ENCODE results near the gene VEPH1.

Gene VEPH1

DNA sequence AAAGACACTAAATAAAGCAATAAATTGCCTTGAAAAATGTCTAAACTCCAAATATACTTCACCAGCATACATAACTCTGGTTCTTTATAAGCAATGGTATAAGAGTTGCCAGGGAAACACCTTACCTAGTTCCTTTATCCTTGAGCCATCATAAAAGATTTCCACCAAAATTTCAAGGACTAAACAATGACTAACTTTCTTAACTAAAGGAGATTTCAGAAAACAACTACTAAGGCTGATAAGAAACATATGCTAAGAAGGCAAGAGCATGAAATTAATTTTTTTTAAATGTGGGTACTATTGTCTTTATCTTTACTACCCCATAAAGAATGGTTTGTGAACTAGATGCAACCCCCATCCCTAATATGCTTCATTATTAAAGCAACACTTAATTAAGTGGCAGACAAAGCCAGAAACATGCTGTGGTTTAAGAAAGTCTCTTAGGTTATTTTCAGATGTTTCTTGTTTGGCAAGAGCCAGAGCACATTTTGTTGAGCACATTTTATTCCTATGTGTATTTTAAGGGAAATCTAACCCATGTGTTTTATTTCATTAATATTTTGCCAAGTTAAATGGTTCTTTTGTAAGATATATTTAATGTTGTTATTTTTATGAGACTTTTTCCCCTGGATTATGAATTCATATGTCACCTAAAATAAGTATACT is 17.4 kb upstream of the VEPH1 start:
- Histone ChIP-seq H3K4me3 (ENCODE audit: low read length) (no peak overlapping the region), H3K9me3 (ENCODE audit: control insufficient read depth, low read length) (peaks cover 5% of the 10 kb centered on the region), H3K36me3 (ENCODE audit: control insufficient read depth, insufficient read depth, low read length, severe bottlenecking) (no peaks in the 10 kb centered on the region), H3K27me3 (replicated peaks; ENCODE audit: control insufficient read depth, insufficient read depth, low read length) (no peaks in the 10 kb centered on the region), H3K9ac (ENCODE audit: low read length) (peak overlapping the region; percentile 80), H3K4me1 (ENCODE audit: control insufficient read depth, insufficient read depth, low read length) (peaks cover 26% of the 10 kb centered on the region)
- DNase-seq (ENCODE audit: low read depth), result peak; percentile 57

DNA sequence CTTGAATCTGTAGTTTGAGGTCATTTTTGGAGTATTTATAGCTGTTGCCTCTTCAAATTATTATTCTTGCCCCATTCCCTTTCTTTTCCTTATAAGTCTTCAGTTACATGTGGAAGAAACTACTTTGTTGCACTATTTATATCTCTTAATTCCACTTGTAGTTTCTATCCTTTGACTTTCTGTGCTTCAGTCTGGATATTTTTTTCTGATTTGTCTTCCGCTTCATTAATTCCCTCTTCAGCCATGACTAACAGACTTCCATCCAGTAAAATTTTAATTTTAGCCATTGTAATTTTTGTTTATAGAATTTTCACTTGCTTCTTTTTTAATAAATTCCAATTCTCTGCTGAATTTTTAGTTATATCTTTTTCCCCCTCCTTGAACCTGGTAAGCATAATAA is 15.7 kb upstream of the VEPH1 start:
- H3K4me3 ChIP-seq (ENCODE audit: low read length), result no peak overlapping the region
- DNase-seq (ENCODE audit: low read depth), result no peak
- H3K9me3 ChIP-seq (ENCODE audit: control insufficient read depth, low read length), result peaks cover 5% of the 10 kb centered on the region
- no peaks in the 10 kb centered on the region for H3K36me3 ChIP-seq (ENCODE audit: control insufficient read depth, insufficient read depth, low read length, severe bottlenecking)
- H3K9ac ChIP-seq (ENCODE audit: low read length), result no peak overlapping the region
- peaks cover 26% of the 10 kb centered on the region for H3K4me1 ChIP-seq (ENCODE audit: control insufficient read depth, insufficient read depth, low read length)
- H3K27me3 ChIP-seq (replicated peaks; ENCODE audit: control insufficient read depth, insufficient read depth, low read length), result no peaks in the 10 kb centered on the region

GRCh38 chr3:157516928-157517327 is 13.7 kb upstream of the VEPH1 start:
- Histone ChIP-seq H3K36me3 (ENCODE audit: control insufficient read depth, insufficient read depth, low read length, severe bottlenecking) (no peaks in the 10 kb centered on the region), H3K9me3 (ENCODE audit: control insufficient read depth, low read length) (peaks cover 5% of the 10 kb centered on the region), H3K4me1 (ENCODE audit: control insufficient read depth, insufficient read depth, low read length) (peaks cover 20% of the 10 kb centered on the region), H3K9ac (ENCODE audit: low read length) (no peak overlapping the region), H3K27me3 (replicated peaks; ENCODE audit: control insufficient read depth, insufficient read depth, low read length) (no peaks in the 10 kb centered on the region), H3K4me3 (ENCODE audit: low read length) (no peak overlapping the region)
- DNase-seq (ENCODE audit: low read depth), result no peak

DNA sequence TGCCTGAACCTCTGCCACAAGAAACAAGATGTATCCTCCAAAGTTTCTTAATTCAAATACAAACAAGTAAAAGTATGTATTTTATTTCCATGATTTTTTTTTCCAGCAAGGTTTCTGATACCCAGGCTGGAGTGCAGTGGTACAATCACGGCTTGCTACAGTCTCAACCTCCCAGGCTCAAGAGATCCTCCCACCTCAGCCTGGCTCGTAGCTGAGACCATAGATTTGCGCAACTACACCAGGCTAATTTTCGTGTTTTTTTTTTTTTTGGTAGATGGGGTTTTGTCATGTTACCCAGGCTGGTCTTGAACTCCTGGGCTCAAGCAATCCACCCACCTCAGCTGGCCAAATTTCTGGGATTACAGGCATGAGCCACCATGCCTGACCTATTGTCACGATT is 12.2 kb upstream of the VEPH1 start:
- no peaks in the 10 kb centered on the region for H3K27me3 ChIP-seq (replicated peaks; ENCODE audit: control insufficient read depth, insufficient read depth, low read length)
- H3K9ac ChIP-seq (ENCODE audit: low read length), result no peak overlapping the region
- peaks cover 6% of the 10 kb centered on the region for H3K4me1 ChIP-seq (ENCODE audit: control insufficient read depth, insufficient read depth, low read length)
- DNase-seq (ENCODE audit: low read depth), result no peak
- H3K36me3 ChIP-seq (ENCODE audit: control insufficient read depth, insufficient read depth, low read length, severe bottlenecking), result no peaks in the 10 kb centered on the region
- H3K4me3 ChIP-seq (ENCODE audit: low read length), result no peak overlapping the region
- H3K9me3 ChIP-seq (ENCODE audit: control insufficient read depth, low read length), result peaks cover 5% of the 10 kb centered on the region

DNA sequence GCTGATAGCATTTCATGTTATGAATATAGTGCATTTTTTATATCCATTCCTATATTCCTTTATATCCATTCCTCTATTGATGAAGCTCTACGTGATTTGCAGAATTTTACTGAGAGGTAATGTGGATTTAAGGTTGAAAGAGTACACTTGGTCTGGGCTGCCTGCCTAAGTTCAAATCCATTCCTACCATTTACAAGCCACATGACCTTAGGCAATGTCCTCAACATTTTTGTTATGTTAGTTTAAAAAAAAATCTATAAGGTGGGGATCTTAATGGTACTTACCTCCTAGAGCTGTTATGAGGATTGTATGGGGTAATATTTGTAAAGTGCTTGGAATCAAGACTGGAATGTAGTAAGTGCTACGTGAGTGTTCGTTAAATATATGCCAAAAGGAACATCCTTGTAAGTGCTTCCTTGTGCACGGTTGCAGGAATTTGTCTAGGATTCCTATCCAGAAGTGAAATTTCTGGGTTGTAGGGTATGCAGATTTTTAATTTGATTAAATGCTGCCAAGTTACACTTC is 11.2 kb upstream of the VEPH1 start:
- DNase-seq (ENCODE audit: low read depth), result no peak
- Histone ChIP-seq H3K4me1 (ENCODE audit: control insufficient read depth, insufficient read depth, low read length) (no peaks in the 10 kb centered on the region), H3K4me3 (ENCODE audit: low read length) (no peak overlapping the region), H3K9ac (ENCODE audit: low read length) (no peak overlapping the region), H3K36me3 (ENCODE audit: control insufficient read depth, insufficient read depth, low read length, severe bottlenecking) (no peaks in the 10 kb centered on the region), H3K27me3 (replicated peaks; ENCODE audit: control insufficient read depth, insufficient read depth, low read length) (no peaks in the 10 kb centered on the region), H3K9me3 (ENCODE audit: control insufficient read depth, low read length) (peaks cover 5% of the 10 kb centered on the region)

DNA sequence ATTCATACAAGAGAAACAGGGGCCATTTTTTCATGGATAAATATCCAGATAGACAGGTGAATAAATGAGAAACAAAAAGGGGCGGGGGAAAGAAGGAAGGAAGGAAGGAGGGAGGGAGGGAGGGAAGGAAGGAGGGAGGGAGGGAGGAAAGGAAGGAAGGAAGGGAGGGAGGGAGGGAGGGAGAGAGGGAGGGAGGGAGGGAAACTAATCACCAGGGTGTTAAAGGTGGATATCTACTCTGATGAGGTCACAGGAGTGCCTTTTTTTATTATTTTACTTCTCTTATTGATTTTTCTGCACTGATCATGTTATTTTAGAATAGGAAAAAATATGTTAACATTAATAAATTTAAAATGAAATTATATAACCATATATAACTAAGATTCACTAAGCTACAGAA is 10.4 kb upstream of the VEPH1 start:
- H3K9me3 ChIP-seq (ENCODE audit: control insufficient read depth, low read length), result peaks cover under 1% of the 10 kb centered on the region
- H3K4me1 ChIP-seq (ENCODE audit: control insufficient read depth, insufficient read depth, low read length), result no peaks in the 10 kb centered on the region
- DNase-seq (ENCODE audit: low read depth), result no peak
- no peak overlapping the region for H3K9ac ChIP-seq (ENCODE audit: low read length)
- H3K27me3 ChIP-seq (replicated peaks; ENCODE audit: control insufficient read depth, insufficient read depth, low read length), result no peaks in the 10 kb centered on the region
- no peak overlapping the region for H3K4me3 ChIP-seq (ENCODE audit: low read length)
- H3K36me3 ChIP-seq (ENCODE audit: control insufficient read depth, insufficient read depth, low read length, severe bottlenecking), result no peaks in the 10 kb centered on the region

- Histone ChIP-seq H3K27me3 (replicated peaks; ENCODE audit: control insufficient read depth, insufficient read depth, low read length) (no peaks in the 10 kb centered on the region), H3K4me3 (ENCODE audit: low read length) (no peak overlapping the region), H3K9ac (ENCODE audit: low read length) (no peak overlapping the region), H3K4me1 (ENCODE audit: control insufficient read depth, insufficient read depth, low read length) (no peaks in the 10 kb centered on the region), H3K36me3 (ENCODE audit: control insufficient read depth, insufficient read depth, low read length, severe bottlenecking) (no peaks in the 10 kb centered on the region), H3K9me3 (ENCODE audit: control insufficient read depth, low read length) (no peaks in the 10 kb centered on the region)
- DNase-seq (ENCODE audit: low read depth), result no peak
These were observed 9.3 kb upstream of the VEPH1 start for GRCh38 chr3:157512534-157512933.

GRCh38 chr3:157508461-157508860 is 5.2 kb upstream of the VEPH1 start:
- no peaks in the 10 kb centered on the region for H3K9me3 ChIP-seq (ENCODE audit: control insufficient read depth, low read length)
- no peaks in the 10 kb centered on the region for H3K27me3 ChIP-seq (replicated peaks; ENCODE audit: control insufficient read depth, insufficient read depth, low read length)
- no peak for DNase-seq (ENCODE audit: low read depth)
- H3K4me1 ChIP-seq (ENCODE audit: control insufficient read depth, insufficient read depth, low read length), result peaks cover 4% of the 10 kb centered on the region
- no peak overlapping the region for H3K4me3 ChIP-seq (ENCODE audit: low read length)
- H3K36me3 ChIP-seq (ENCODE audit: control insufficient read depth, insufficient read depth, low read length, severe bottlenecking), result no peaks in the 10 kb centered on the region
- H3K9ac ChIP-seq (ENCODE audit: low read length), result no peak overlapping the region

GRCh38 chr3:157501863-157502262 is 1.4 kb downstream of the VEPH1 start:
- H3K36me3 ChIP-seq (ENCODE audit: control insufficient read depth, insufficient read depth, low read length, severe bottlenecking), result no peaks in the 10 kb centered on the region
- H3K4me1 ChIP-seq (ENCODE audit: control insufficient read depth, insufficient read depth, low read length), result peaks cover 22% of the 10 kb centered on the region
- H3K4me3 ChIP-seq (ENCODE audit: low read length), result no peak overlapping the region
- DNase-seq (ENCODE audit: low read depth), result no peak
- H3K9me3 ChIP-seq (ENCODE audit: control insufficient read depth, low read length), result no peaks in the 10 kb centered on the region
- no peaks in the 10 kb centered on the region for H3K27me3 ChIP-seq (replicated peaks; ENCODE audit: control insufficient read depth, insufficient read depth, low read length)
- no peak overlapping the region for H3K9ac ChIP-seq (ENCODE audit: low read length)

DNA sequence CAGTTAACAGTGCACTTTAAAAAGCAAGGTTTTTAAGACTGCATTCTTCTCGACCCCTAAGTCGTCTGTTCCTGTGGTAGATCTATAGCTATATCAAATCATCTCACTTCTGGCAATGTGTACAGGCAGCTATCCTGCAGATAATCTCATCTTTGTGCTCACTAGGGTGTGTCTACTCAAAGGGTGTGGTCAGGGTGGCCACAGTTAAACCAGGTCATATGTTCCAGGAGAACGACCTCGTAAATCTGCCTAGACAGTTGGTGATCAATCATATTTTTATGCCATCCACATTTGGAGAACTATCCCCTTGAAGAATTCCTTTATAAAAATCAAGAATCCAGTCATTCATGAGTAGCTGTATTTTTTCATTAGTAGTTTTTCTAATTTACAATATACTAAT is 3.0 kb downstream of the VEPH1 start:
- peak overlapping the region; percentile 80 for H3K4me3 ChIP-seq (ENCODE audit: low read length)
- H3K36me3 ChIP-seq (ENCODE audit: control insufficient read depth, insufficient read depth, low read length, severe bottlenecking), result no peaks in the 10 kb centered on the region
- no peaks in the 10 kb centered on the region for H3K27me3 ChIP-seq (replicated peaks; ENCODE audit: control insufficient read depth, insufficient read depth, low read length)
- no peaks in the 10 kb centered on the region for H3K9me3 ChIP-seq (ENCODE audit: control insufficient read depth, low read length)
- H3K4me1 ChIP-seq (ENCODE audit: control insufficient read depth, insufficient read depth, low read length), result peaks cover 32% of the 10 kb centered on the region
- peak overlapping the region; percentile 61 for H3K9ac ChIP-seq (ENCODE audit: low read length)
- no peak for DNase-seq (ENCODE audit: low read depth)

GRCh38 chr3:157499342-157499963 is 3.8 kb downstream of the VEPH1 start:
- H3K9ac ChIP-seq (ENCODE audit: low read length), result peak overlapping the region; percentile 61
- DNase-seq (ENCODE audit: low read depth), result peak; percentile 21
- H3K4me3 ChIP-seq (ENCODE audit: low read length), result peak overlapping the region; percentile 80
- peaks cover 40% of the 10 kb centered on the region for H3K4me1 ChIP-seq (ENCODE audit: control insufficient read depth, insufficient read depth, low read length)
- no peaks in the 10 kb centered on the region for H3K9me3 ChIP-seq (ENCODE audit: control insufficient read depth, low read length)
- H3K36me3 ChIP-seq (ENCODE audit: control insufficient read depth, insufficient read depth, low read length, severe bottlenecking), result no peaks in the 10 kb centered on the region
- H3K27me3 ChIP-seq (replicated peaks; ENCODE audit: control insufficient read depth, insufficient read depth, low read length), result no peaks in the 10 kb centered on the region

Data from adipocyte (in vitro differentiated cells).